Measurements from ENCODE around the gene MYCBP2.

- no peak for TF ChIP-seq EZH2 (IDR thresholded peaks at IDR 0.05; ENCODE audit: borderline replicate concordance)
- no peak for TF ChIP-seq CTCF (IDR thresholded peaks at IDR 0.05; ENCODE audit: poor library complexity)
- no peak for TF ChIP-seq EZH2phosphoT487 (IDR thresholded peaks at IDR 0.05; ENCODE audit: low read depth, severe bottlenecking, unreplicated experiment)
These were observed 231.6 kb downstream of the MYCBP2 start for GRCh38 chr13:77095288-77095687.

All from hepatocyte (in vitro differentiated cells).